ENCODE results near the gene ELP6. TPM values are rescaled to one million over a fixed set of nuclear protein-coding genes. Genes with fewer than 3 reads are reported as not detected.
A peak's percentile ranks its signal among the peaks of the same experiment; 100 is the strongest.

ELP6 gene
- total and polyA plus RNA-seq, 9 of the 15 experiments (the other 6 are each of a cell fraction or from before 2014, with no cell fraction given): 76.9 to 198 (median 83.3) TPM

DNA sequence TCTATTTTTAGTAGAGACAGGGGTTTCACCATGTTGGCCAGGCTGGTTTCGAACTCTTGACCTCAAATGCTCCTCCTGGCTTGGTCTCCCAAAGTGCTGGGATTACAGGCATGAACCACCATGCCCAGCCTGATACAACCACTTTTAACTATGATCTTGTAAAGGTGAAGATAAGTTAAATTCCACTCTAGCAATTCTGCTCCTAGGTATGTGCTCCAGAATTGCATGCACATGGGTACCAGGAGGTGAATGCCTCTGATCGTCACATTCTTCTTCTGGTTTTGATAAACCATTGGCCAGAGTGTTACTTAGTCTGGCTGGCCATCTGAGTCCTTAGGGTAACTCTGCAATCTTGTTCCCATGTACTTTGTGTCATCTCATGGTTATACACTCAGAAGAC lies 42.8 kb upstream of the ELP6 start:
- no peaks in the 10 kb centered on the region for H4K20me1 ChIP-seq (replicated peaks; ENCODE audit: control insufficient read depth, insufficient read depth, low read length)
- no TSS peak for BruUV-seq (replicated peaks)
- H3K9ac ChIP-seq (ENCODE audit: insufficient read depth in 1 of 2, low read depth in 2 of 2, low read length in 2 of 2): no peak overlapping the region
- H3K79me2 ChIP-seq (ENCODE audit: control insufficient read depth, insufficient read depth, low read length): no peaks in the 10 kb centered on the region
- H3K4me1 ChIP-seq (replicated peaks in 1 of 2; ENCODE audit: control insufficient read depth in 2 of 2, insufficient read depth in 2 of 2, low read length in 2 of 2): peaks cover 0 to 2% of the 10 kb centered on the region in 2 experiments; a peak in 3 of 5 replicates
- H3K36me3 ChIP-seq (ENCODE audit: control insufficient read depth, insufficient read depth, low read length): no peaks in the 10 kb centered on the region
- H2AFZ ChIP-seq (ENCODE audit: low read depth, low read length): peak overlapping the region; percentile 16; the same call in 1 of the 2 replicates
- intact Hi-C loops (cut with micrococcal nuclease): no loop called here
- no peak overlapping the region for H3K27ac ChIP-seq (ENCODE audit: extremely low read depth, low read depth, low read length)
- ATAC-seq: no peak
- H3K4me2 ChIP-seq (ENCODE audit: insufficient read depth, low read length): no peak overlapping the region
- no peak for TF ChIP-seq ZNF408 (CRISPR knock-in tag; IDR thresholded peaks at IDR 0.05; ENCODE audit: low read depth)
- TF ChIP-seq, protein P1, sequence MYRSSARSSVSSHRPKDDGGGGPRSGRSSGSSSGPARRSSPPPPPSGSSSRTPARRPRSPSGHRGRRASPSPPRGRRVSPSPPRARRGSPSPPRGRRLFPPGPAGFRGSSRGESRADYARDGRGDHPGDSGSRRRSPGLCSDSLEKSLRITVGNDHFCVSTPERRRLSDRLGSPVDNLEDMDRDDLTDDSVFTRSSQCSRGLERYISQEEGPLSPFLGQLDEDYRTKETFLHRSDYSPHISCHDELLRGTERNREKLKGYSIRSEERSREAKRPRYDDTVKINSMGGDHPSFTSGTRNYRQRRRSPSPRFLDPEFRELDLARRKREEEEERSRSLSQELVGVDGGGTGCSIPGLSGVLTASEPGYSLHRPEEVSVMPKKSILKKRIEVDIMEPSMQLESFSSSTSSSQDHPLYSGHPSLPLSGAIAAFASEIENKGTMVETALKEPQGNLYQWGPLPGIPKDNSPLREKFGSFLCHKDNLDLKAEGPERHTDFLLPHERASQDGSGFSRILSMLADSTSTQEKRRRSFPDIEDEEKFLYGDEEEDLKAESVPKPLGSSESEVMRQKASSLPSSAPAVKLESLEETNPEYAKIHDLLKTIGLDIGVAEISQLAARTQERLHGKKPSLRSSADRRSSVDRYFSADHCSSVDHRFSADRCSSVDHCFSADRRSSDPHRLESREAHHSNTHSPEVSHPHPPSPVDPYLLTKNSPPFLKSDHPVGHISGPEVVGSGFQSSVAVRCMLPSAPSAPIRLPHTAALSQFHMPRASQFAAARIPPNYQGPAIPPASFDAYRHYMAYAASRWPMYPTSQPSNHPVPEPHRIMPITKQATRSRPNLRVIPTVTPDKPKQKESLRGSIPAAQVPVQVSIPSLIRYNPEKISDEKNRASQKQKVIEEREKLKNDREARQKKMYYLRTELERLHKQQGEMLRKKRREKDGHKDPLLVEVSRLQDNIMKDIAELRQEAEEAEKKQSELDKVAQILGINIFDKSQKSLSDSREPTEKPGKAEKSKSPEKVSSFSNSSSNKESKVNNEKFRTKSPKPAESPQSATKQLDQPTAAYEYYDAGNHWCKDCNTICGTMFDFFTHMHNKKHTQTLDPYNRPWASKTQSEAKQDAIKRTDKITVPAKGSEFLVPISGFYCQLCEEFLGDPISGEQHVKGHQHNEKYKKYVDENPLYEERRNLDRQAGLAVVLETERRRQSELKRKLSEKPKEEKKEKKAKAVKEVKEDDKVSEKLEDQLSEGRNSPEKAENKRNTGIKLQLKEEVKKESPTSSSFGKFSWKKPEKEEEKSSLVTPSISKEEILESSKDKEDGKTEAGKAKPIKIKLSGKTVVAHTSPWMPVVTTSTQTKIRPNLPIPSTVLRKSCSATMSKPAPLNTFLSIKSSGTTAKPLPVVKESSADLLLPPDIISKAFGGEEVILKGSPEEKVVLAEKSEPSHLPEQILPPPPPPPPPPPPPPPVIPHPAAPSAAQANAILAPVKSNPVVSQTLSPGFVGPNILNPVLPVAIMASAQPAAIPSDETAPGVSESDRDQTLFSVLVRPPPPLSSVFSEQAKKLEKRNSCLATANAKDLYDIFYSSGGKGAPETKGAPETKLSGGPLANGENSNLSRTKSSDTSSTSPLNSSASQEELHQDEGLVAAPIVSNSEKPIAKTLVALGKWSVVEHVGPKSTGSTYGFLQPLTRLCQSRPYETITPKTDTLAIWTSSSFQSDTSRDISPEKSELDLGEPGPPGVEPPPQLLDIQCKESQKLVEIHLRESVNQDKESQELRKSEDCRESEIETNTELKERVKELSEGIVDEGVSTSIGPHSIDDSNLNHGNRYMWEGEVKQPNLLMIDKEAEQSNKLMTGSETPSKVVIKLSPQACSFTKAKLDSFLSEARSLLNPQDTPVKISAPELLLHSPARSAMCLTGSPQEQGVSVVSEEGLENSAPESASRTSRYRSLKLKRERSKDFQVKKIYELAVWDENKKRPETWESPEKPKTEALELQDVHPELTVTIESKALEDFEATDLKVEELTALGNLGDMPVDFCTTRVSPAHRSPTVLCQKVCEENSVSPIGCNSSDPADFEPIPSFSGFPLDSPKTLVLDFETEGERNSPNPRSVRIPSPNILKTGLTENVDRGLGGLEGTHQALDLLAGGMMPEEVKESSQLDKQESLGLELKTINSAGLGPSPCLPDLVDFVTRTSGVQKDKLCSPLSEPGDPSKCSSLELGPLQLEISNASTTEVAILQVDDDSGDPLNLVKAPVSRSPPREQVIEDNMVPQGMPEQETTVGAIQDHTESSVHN (IDR thresholded peaks at IDR 0.05; ENCODE audit: borderline replicate concordance in 1 of 2, low read depth in 1 of 2): no peak
- no peak for TF ChIP-seq CBFA2T3 (IDR thresholded peaks at IDR 0.05)
- no peak for TF ChIP-seq DIDO1 (tag; IDR thresholded peaks at IDR 0.05; ENCODE audit: low read depth)
- TF ChIP-seq GTF2A2 (tag; IDR thresholded peaks at IDR 0.05): no peak
- TF ChIP-seq, protein P2, sequence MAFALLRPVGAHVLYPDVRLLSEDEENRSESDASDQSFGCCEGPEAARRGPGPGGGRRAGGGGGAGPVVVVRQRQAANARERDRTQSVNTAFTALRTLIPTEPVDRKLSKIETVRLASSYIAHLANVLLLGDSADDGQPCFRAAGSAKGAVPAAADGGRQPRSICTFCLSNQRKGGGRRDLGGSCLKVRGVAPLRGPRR (CRISPR knock-in tag; IDR thresholded peaks at IDR 0.05): no peak
- TF ChIP-seq, protein P3, sequence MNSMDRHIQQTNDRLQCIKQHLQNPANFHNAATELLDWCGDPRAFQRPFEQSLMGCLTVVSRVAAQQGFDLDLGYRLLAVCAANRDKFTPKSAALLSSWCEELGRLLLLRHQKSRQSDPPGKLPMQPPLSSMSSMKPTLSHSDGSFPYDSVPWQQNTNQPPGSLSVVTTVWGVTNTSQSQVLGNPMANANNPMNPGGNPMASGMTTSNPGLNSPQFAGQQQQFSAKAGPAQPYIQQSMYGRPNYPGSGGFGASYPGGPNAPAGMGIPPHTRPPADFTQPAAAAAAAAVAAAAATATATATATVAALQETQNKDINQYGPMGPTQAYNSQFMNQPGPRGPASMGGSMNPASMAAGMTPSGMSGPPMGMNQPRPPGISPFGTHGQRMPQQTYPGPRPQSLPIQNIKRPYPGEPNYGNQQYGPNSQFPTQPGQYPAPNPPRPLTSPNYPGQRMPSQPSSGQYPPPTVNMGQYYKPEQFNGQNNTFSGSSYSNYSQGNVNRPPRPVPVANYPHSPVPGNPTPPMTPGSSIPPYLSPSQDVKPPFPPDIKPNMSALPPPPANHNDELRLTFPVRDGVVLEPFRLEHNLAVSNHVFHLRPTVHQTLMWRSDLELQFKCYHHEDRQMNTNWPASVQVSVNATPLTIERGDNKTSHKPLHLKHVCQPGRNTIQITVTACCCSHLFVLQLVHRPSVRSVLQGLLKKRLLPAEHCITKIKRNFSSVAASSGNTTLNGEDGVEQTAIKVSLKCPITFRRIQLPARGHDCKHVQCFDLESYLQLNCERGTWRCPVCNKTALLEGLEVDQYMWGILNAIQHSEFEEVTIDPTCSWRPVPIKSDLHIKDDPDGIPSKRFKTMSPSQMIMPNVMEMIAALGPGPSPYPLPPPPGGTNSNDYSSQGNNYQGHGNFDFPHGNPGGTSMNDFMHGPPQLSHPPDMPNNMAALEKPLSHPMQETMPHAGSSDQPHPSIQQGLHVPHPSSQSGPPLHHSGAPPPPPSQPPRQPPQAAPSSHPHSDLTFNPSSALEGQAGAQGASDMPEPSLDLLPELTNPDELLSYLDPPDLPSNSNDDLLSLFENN (IDR thresholded peaks at IDR 0.05; ENCODE audit: low read depth in 2 of 2, low read length in 2 of 2): no peak
- FAIRE-seq: no peak
- DNase-seq (ENCODE audit: extremely low read depth in 1 of 4, low spot score in 3 of 4): peak in 1 of 4 experiments; percentile 2
- ChIA-PET POLR2A (interaction anchor here (0.7 to 1.6 kb wide), 5 partner anchors 9 to 408 kb away, joined by 3 to 8 read pairs (median 3); no protein-coding TSS in a partner anchor), CTCF (ENCODE audit: low intra/inter-chr PET ratio) (no interaction called here)
- WGBS (ENCODE audit: insufficient coverage, low coverage, missing lambda C conversion rate): 36% methylated on average over 2 of the region's 2 CpGs
- no peak overlapping the region for H3K4me3 ChIP-seq
- in situ Hi-C loops (cut with MboI): no loop called here
- H3K9me3 ChIP-seq (replicated peaks; ENCODE audit: control insufficient read depth, insufficient read depth, low read depth, low read length): no peaks in the 10 kb centered on the region
- H3K27me3 ChIP-seq (ENCODE audit: control insufficient read depth in 2 of 2, insufficient read depth in 2 of 2, low read length in 2 of 2): no peaks in the 10 kb centered on the region
- H3K9me1 ChIP-seq (ENCODE audit: control insufficient read depth, insufficient read depth, low read length): peaks cover 3% of the 10 kb centered on the region
